Amygdala (tissue), 56 donors: Measurements from ENCODE around the gene KSR1.

Source experiments
- DNase-seq, 56 donors: peaks; one replicate each; lab custom pipeline; 2025; lab: John Stamatoyannopoulos, UW

Gene KSR1

DNA sequence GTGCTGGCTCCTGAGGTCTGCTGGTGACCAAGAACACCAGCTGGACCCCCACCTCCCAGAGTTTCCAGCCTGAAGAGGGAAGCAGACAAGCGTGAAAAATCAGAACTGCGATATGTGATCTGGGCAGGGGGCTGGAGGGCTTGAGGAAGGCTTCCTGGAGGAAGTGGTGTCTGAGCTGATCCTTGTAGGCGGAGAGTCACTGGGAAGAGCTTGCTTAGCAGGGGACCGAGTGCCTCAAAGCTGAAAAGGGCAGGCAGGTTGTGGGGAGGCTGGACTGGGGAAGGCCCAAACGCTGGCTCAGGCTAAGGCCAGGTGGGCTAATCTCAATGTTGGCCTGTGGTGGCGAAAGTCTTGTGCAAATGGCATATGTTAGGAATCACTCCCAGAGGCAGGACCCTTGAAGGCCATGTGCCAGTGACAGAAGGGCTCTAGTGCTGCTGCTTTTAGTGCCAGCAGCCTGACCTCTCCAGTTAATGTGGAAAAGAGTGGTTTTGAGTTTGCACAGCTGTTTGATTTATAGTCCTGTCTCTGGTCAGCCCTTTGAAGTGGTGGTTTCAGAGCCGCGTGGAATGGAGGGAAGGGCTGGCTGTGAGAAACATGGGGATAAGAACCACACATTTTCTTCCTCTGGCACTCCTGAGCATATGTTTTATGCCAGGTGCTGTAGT is 89.4 kb downstream of the KSR1 start:
- no peak for DNase-seq

DNA sequence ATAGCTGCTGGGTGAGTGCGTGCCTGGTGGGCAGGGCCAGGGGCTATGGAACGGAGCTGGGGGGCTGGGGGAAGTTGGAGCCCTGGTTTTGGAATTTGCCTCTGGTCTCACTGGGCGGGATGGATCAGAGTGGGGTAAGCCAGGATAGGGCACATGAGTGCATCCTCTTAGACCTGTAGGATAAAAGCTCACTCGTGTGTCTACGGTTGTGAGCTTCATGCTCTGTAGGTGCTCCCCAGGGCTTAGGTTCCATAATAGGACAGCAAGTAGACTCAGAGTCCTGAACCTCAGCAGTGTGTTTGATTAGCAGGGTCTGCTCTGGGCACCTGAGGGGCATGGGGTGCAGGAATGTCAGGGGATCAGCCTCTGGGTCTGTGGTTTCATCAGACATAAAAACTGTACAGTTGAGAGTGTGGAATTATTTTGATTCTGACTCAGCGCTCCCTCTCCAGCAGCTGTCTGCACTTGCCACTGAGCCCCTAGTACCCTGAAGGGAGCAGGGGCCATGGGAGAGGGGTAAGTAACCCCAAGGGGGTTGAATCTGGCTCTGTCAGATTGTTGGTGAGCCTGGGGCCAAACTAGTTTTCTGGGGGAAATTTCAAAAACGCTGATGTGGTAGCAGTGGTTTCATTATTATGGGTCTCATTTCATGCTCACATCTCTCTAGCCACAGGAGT is 90.5 kb downstream of the KSR1 start:
- DNase-seq: no peak

DNA sequence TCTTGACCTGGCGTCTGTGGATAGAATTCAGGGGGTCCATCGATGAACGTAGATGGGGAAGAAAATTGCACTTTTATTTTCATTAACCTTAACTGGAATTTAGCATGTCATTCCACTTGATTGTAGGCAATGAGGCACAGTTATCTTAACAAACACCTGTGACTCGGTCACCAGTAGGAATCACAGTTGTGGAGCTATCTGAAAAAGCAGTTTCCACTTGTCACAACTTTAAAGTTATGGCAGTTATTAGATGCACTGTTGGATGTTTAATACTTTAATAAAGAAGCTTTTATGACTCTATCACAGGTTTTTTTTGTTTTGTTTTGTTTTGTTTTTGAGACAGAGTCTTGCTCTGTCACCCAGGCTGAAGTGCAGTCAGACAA is 91.0 kb downstream of the KSR1 start:
- no peak for DNase-seq

DNA sequence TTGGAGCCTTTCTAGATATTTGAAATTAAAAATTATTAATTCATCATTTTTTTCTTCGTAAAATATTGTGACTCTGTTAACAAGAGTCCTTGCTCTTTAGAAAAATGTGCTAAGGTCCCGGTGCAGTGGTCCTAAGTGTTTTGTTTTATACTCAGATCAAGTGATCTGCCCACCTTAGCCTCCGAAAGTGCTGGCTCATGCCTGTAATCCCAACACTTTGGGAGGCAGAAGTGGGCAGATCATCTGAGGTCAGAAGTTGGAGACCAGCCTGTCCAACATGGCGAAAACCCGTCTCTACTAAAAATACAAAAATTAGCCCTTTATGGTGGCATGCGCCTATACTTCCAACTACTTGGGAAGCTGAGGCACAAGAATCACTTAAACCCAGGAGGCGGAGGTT is 92.1 kb downstream of the KSR1 start:
- DNase-seq: no peak

DNA sequence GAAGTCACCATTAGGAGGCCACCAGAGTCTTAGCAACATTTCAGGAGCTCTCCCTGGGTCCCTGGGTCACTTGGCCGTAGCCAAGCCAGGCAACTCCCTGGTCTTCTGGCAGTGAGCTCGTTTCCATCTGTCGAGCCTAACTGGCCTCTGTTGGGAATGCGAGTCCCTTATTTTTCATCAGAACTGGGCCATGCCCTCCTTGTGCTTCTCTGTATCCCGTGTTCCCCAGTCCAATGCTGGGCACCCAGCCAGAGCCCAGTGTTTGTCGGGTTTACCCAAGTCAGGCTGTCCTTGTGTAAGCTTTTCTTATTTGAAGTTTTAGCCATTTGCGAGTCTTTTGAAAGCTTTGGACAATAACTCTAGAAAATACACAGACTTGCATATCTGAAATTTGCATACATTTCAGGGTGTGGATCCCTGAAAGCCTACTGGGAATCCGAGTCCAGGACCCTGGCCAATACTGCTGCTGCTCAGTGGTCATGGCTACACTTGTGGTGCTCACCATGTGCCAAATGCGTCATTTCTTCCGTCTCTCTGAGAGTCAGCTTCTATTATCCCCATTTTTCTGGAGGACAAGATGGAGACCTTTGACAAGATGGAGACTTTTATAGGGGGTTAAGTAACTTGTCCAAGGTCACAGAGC is 93.1 kb downstream of the KSR1 start:
- peak in 46 of 56 donors; percentile 9 to 82 (median 52) for DNase-seq

DNA sequence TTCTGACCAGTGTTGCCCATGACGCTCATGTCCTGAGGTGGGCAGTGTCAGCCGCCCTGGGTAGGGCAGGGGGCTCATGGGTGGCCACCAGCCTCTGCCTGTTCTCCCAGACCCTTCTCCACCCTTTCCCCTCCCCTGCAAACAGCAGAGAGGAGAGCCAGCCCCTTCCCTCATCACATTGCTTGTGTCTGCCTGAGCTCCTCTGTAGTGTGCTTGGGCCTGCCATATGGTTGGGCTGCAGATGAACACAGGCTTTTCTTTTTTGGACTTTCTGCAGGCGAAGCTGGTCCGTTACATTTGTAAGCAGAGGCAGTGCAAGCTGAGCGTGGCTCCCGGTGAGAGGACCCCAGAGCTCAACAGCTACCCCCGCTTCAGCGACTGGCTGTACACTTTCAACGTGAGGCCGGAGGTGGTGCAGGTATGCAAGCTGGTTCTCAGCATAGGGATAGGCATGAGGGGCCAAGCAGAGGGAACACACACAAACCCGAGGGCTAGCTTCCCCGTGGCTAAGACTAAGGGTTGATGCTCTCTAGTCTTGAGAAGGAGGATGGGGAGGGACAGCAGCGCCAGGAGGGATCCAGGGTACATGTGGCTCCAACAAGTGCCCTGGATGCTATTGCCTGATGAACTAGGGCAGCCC is 94.2 kb downstream of the KSR1 start:
- no peak for DNase-seq

DNA sequence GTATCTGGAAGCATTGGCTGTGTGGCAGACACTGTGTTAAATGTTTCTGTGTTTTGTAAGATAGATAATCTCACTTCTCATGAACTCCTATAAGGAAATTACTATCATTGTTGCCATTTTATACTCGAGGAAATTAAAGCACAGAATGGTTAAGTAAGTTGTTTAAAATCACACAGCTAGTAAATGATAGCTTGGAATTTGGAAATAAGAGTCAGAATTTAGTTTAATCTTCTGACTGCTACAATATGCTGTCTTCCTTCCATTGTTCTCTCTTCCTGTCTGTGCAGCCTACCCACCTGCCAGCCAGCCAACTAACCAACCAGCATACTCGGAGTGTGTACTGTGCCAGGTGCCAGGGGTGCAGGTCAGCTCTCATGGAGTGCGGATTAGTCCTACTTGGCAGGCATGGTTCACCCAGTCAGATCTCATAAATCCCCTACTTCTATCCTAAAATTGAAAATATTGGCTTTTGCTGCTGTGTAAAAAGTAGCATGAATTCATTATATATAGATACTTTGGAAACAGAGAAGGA is 94.8 kb downstream of the KSR1 start:
- no peak for DNase-seq

DNA sequence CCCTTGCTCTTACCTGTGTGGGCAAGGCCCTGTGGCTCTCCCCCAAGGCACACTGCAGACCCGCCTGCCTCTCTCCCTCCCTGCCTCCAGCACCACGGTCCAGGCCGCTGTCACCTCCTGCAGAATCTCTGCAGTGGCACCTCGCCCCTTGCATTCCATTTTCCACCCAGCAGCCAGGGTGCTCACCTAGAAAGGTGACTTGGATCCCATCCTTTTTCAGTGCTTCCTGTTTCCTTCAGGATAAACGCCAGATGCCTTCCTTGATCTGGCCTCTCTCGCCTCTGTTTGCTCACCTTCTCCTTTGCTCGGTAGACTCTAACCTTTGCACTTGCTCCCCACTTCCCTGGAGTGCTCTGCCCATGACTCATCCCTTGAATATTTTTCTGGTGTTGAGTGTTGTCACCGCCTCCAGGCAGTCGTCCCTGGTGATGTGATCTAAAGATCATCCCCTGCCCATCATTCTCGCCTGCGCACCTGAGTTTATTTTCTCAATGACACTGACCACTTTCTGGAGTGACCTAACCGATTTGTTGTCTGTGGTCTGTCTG is 95.5 kb downstream of the KSR1 start:
- DNase-seq: no peak

DNA sequence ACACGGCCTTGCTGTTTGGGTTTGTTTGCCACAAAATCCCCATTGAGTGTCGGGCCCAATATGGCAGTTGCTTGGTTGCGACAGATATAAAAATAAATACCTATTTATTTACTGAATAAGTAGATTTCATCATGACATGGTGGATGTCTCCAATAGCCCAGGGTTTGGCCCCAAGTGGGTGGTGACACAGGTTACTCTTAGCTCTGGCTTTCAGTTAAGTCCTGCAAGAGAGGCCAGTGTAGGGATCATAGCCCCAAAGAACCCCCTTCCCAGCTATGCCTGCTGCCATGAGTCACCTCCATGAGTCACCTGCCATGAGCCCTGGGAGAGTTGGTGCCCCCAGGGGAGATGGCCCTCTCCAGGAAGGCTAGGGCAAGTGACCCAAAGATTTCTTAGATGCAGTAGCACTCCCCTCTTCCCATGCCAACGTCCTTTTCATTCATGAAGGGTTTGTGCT is 96.1 kb downstream of the KSR1 start:
- DNase-seq: no peak

DNA sequence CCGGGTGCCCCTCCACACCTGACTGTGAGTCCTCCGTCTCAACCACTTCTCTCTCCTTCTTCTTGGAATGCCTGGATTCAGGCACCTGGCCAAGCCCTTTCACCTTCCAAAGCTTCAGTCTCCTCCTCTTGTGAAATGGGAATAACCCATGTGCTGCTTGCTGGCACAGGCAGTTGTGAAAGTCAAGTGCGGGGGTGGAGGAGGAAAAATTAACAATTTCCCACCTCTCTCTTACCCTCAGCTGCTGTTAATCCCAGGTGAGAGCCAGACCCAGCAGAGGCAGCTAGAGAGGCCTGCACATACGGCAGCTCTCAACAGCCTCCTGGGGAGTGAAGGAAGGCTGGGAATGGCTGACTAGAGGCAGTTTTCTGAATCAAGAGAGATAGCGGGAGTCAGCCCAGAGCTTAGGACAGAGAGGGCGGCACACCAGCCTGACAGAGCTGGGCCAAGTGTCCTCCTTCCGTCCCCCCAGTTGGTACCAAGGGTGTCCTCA is 96.8 kb downstream of the KSR1 start:
- DNase-seq: no peak

DNA sequence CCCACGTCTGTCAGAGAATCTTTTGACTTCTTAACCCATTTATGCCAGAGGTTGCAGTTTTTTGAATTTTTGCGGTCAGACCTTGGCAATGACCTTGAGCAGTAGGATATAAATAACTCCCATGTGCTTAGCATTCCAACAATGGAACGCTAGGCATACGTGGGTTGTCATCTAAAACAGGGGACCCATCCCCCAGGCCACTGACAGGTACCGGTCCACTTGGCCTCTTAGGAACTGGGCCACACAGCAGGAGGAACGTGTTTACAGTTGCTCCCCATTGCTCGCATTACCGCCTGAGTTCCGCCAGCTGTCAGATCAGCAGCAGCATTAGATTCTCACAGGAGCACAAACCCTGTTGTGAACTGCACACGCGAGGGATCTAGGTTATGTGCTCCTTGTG is 97.9 kb downstream of the KSR1 start:
- DNase-seq: no peak

DNA sequence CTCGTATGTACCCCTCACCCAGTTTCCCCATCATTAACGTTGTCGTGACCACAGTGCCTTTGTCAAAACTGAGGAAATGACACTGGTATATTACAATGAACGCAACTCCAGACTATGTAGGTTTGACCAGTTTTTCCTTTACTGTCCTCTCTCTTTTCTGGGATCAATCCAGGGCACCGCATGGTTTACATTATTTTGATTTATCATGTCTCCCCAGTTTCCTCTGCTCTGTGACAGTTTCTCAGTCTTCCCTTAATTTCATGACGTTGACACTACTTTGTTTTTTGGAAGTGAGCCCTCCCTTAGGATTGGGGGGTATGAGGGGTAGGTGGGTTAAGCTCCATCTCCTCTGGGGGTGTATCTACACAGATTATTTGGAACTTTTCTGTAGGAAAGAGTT is 98.7 kb downstream of the KSR1 start:
- no peak for DNase-seq

DNA sequence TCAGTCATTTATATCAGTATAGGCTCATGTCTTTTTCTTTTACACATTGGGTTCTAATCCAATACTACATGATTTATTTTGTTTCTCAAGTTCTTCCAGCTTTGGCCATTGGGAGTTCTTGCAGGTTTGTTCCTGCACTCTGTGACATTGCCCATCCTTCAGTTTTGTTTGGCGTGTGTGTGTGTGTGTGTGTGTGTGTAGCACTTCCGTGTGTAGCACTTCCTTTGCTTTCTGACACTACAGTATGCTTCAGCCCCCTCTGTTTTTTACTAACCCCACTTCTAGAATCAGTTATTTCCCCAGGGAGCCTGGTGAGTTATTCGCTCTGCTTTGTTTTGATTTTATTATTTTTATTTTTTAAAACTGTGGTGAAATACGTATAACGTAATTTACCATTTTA is 99.1 kb downstream of the KSR1 start:
- no peak for DNase-seq

DNA sequence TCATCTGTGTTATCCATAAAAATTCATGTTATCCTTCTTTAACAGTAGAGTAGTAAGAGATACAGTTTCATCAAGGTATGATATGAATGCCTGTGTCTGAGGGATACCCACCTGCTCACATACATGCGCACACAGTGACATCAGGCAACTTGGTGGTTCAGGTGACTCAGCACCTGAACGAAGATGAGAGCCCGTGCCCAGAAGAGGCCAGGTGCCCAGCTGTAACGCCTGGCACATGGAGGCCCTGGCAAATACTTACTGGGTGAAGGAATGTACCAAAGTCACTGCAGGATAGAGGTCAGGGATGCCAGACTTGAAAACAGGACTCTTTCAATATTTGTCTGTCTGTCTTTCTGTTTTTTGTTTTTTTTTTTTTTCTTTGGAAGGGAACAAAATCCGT is 102.1 kb downstream of the KSR1 start:
- no peak for DNase-seq

DNA sequence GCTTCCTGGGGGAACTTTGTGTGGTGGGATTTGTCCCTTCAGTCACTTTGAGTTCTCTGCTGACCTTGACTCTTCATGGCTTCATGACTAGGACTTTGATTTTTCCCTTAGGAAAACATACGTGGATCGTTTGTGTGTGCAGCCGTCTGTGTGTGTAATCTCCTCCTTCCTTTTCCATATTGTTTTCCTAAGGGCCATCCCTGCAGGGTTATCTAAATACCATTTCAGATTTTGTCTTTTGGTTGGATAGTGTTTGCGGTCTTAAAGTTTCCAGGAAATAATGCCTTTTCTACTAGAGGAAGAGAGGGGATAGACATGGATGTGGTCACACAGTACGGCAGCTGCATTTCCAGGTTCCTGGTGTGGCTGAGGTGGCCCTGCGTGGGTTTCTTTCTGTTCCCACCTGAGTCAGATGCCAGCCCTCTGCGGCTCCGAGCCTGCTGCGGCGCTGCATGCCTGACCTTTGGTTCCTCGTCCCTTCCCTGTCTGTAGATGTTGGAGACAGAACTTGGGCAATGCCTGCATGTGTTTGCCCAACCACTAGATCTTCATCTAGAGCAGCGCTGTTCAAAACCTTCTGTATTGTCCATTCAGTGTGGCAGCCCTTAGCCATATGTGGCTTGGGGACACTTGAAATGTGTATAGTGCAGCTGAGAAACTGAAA is 102.7 kb downstream of the KSR1 start:
- DNase-seq: peak in 1 of 56 donors; percentile 10

DNA sequence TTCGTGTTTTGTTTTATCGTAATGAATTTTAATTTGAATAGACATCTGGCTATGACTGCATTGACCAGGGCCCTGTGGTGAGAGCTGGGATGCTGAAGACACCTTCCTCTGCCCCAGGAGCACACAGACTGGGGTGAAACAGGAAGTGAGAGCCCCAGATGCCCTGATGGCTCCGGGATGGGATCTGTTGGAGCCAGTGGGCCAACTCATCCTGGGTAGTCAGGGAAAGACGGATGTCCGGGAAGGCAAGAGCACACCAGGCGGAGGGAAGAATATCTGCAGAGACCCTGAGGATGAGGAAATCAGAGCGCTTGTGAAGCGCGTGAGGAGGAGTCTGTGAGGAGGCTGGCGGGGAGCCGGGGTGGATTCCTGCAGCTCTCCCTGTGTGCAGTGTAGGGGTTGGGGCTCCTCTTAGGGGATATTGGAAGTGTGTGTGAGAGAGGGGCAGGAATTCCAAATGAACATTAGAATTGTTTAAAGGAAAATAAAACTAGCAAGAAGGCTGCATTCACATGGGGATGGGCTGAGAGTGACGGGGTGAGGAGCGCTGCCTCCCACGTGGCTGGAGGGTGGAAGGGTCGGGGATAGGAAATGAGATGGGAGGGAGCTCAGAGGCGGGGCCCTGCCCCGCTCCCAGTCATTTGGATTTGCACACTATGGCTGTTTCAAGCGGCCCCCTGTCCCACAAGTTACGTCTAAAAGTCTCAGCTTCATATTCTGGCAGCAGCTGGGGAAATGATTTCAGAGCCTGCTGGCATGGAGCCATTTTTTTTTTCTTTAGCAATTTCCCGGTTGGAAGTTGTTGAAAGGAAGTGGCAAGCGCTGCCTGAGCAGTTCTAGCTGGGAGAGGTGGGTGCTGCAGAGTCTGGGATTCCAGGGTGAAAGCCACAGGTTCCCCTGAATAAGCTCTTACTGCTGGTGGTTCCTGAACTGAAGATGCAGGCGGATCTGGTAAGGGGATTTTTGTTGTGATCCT is 103.5 kb downstream of the KSR1 start:
- DNase-seq: peak in 8 of 56 donors; percentile 8 to 50 (median 24)

DNA sequence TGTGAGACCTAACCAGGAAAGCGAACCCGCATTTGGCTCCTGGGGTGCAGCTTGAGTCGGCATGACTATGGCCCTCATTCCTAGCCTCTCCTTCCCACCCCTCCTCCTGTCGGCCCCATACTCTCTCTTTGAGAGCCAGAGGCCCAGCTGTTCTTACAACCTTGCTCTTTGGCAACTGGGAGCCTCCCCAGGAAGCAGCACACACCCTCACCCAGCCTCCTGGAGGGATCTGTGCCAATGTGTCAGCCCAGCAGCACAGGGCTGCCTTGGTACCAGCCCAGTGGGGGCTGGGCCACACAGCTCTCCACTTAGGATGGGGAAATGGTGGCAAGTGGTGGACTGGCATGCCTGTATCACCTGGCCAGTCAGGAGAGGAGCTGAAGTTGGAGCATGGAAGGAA is 104.4 kb downstream of the KSR1 start:
- DNase-seq: no peak

DNA sequence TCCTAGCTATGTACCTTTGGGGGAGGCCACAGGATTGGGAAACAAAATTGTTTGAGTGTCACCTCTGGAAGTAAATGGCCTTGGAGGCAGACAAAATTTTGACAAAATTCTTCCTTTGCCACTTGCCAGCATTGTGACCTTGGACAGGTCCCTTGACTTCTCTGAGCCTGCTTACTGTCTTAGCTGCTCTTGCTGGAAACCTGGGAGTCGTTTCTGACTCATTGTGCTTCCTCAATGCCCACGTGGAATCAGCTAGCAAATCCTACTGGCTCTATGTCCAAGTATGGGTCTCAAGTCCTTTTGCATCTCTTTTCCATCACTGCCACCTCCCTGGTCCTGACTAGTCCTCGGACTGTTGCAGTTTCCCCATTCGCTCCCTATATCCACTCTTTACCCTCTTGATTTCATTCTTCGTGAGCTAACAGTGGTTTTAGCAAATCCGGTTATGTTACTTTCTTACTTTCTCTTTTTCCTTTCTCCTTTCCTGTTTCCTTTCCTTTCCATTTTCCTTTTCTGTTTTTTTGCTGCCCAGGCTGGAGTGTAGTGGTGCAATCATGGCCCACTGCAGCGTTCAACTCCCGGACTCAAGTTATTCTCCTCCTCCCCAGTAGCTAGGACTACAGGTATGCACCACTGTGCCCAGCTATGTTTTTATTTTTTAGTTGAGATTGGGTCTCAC is 106.7 kb downstream of the KSR1 start:
- DNase-seq: no peak
